ENCODE data around the gene PCOLCE2. TPM values are rescaled to one million over a fixed set of nuclear protein-coding genes. Genes with fewer than 3 reads are reported as not detected.
A peak's percentile ranks its signal among the peaks of the same experiment; 100 is the strongest.

The PCOLCE2 gene
- total and polyA plus RNA-seq, 12 donors, result 49.9 to 143 (median 69.6) TPM

- no peak for DNase-seq
- H3K27me3 ChIP-seq, result no peaks in the 10 kb centered on the region
- no peak overlapping the region for H3K27ac ChIP-seq
- ATAC-seq, result no peak
- no peak for TF ChIP-seq CTCF (IDR thresholded peaks at IDR 0.05)
- peaks cover 0 to 12% (median 0%) of the 10 kb centered on the region in 9 donors for H3K4me1 ChIP-seq
- no peak overlapping the region for H3K4me3 ChIP-seq
- intact Hi-C loops (cut with DNase I), result loop anchor here in 1 of 10 donors (10.0 kb wide), 1 partner anchor 224 kb away; the partner anchor contains the start of gene PLS1
- H3K9me3 ChIP-seq, result no peaks in the 10 kb centered on the region
- peaks cover 0 to 38% (median 0%) of the 10 kb centered on the region in 9 donors for H3K36me3 ChIP-seq
These were observed 69.7 kb downstream of the PCOLCE2 start for GRCh38 chr3:142819179-142819578.

GRCh38 chr3:142818651-142819050 lies 70.2 kb downstream of the PCOLCE2 start:
- 91 to 93% methylated on average over 9 of the region's 9 CpGs for WGBS, 2 donors
- no peak for ATAC-seq
- H3K27me3 ChIP-seq, result no peaks in the 10 kb centered on the region

GRCh38 chr3:142817897-142818296 lies 71.0 kb downstream of the PCOLCE2 start:
- intact Hi-C loops (cut with DNase I), result loop anchor here in 1 of 10 donors (10.0 kb wide), 1 partner anchor 223 kb away; the partner anchor contains the start of gene PLS1
- WGBS, 2 donors, result 21 to 34% methylated on average over 7 of the region's 7 CpGs
- TF ChIP-seq CTCF (IDR thresholded peaks at IDR 0.05), result no peak
- DNase-seq (no peak), ATAC-seq (peak in 2 of 8 donors; percentile 61 to 62)
- H3K9me3 ChIP-seq, result no peaks in the 10 kb centered on the region
- no peak overlapping the region for H3K27ac ChIP-seq
- H3K4me3 ChIP-seq, result no peak overlapping the region
- H3K27me3 ChIP-seq, result no peaks in the 10 kb centered on the region
- peaks cover 0 to 38% (median 0%) of the 10 kb centered on the region in 9 donors for H3K36me3 ChIP-seq
- H3K4me1 ChIP-seq, result peaks cover 0 to 12% (median 0%) of the 10 kb centered on the region in 9 donors

More at GRCh38 chr3:142818651-142819050, 70.2 kb downstream of the PCOLCE2 start:
- DNase-seq, result no peak
- Histone ChIP-seq H3K27ac (no peak overlapping the region), H3K4me3 (no peak overlapping the region), H3K9me3 (no peaks in the 10 kb centered on the region), H3K4me1 (peaks cover 0 to 12% (median 0%) of the 10 kb centered on the region in 9 donors), H3K36me3 (peaks cover 0 to 38% (median 0%) of the 10 kb centered on the region in 9 donors)
- intact Hi-C loops (cut with DNase I), result loop anchor here in 1 of 10 donors (10.0 kb wide), 1 partner anchor 224 kb away; the partner anchor contains the start of gene PLS1
- TF ChIP-seq CTCF (IDR thresholded peaks at IDR 0.05), result no peak

- Histone ChIP-seq H3K36me3 (peaks cover 0 to 38% (median 0%) of the 10 kb centered on the region in 9 donors), H3K4me3 (no peak overlapping the region), H3K4me1 (peaks cover 0 to 12% (median 0%) of the 10 kb centered on the region in 9 donors), H3K9me3 (no peaks in the 10 kb centered on the region), H3K27me3 (no peaks in the 10 kb centered on the region), H3K27ac (no peak overlapping the region)
- 38% methylated on average over 1 of the region's 1 CpG for WGBS, 2 donors
- DNase-seq (no peak), ATAC-seq (peak in 5 of 8 donors; percentile 32 to 86 (median 51))
- intact Hi-C loops (cut with DNase I), result loop anchor here in 1 of 10 donors (10.0 kb wide), 1 partner anchor 223 kb away; the partner anchor contains the start of gene PLS1
- no peak for TF ChIP-seq CTCF (IDR thresholded peaks at IDR 0.05)
These were observed 71.5 kb downstream of the PCOLCE2 start for GRCh38 chr3:142817356-142817755.

All from heart right ventricle (tissue), 16 donors.